K562 (cell line): ENCODE results near the gene SUSD3.

ENCODE experiments used
- ATF2 ChIP-seq: sonication (generic); formaldehyde crosslinking; IDR thresholded peaks from 2 replicates; pipeline ENCODE4 v1.8.1; 2022; ENCODE audit warnings: missing genetic modification reagents
- CREB1 ChIP-seq, 2 experiments: sonication (generic) in 1 of 2; formaldehyde crosslinking in 1 of 2; IDR thresholded peaks; 2 replicates each; pipeline versions ENCODE4 v1.6.1 to v1.8.0; 2012 to 2022; ENCODE audit warnings: inconsistent platforms in 1 of 2, mild to moderate bottlenecking in 1 of 2, missing genetic modification reagents in 1 of 2, moderate library complexity in 1 of 2
- GATAD2B ChIP-seq: fragments of 450-650 bp; IDR thresholded peaks from 2 replicates; pipeline ENCODE4 v1.6.1; 2017; ENCODE audit warnings: mild to moderate bottlenecking, borderline replicate concordance
- JUND ChIP-seq, 2 experiments: IDR thresholded peaks; 2 replicates in 1 of 2; 3 replicates in 1 of 2; pipeline ENCODE4 v1.6.1; 2011; ENCODE audit warnings: borderline replicate concordance in 2 of 2, low read depth in 2 of 2, low read length in 2 of 2, improper control_type of control experiment in 1 of 2, missing biosample characterization in 1 of 2, missing genetic modification characterization in 1 of 2, missing genetic modification reagents in 1 of 2
- POLR3G ChIP-seq: IDR thresholded peaks from 2 replicates; pipeline ENCODE4 v1.6.1; 2011; ENCODE audit not compliant: insufficient read length, insufficient replicate concordance; ENCODE audit errors: extremely low read depth
- SIN3B ChIP-seq: fragments of 450-650 bp; IDR thresholded peaks from 2 replicates; pipeline ENCODE4 v1.6.1; 2017; ENCODE audit warnings: low read depth, mild to moderate bottlenecking, moderate library complexity
- SMAD3 ChIP-seq: fragments of 450-650 bp; formaldehyde crosslinking; conservative IDR thresholded peaks from 2 replicates; pipeline ENCODE4 v1.4.0; 2020; ENCODE audit warnings: mild to moderate bottlenecking
- TFE3 ChIP-seq: fragments of 450-650 bp; formaldehyde crosslinking; IDR thresholded peaks from 2 replicates; pipeline ENCODE4 v1.4.0; 2020; ENCODE audit warnings: mild to moderate bottlenecking, mixed read lengths
- TF ChIP-seq, protein P1 (sequence below), 3 experiments: IDR thresholded peaks in 2 of 3; conservative IDR thresholded peaks in 1 of 3; 2 replicates each; pipeline ENCODE4 v1.5.1; 2011 to 2012; ENCODE audit warnings: low read length in 3 of 3, mild to moderate bottlenecking in 3 of 3, control low read depth in 2 of 3, improper control_type of control experiment in 1 of 3, inconsistent platforms in 1 of 3, low read depth in 1 of 3, mixed read lengths in 1 of 3, moderate library complexity in 1 of 3; ENCODE audit not compliant: insufficient read depth in 2 of 3
- TF ChIP-seq, protein P2 (sequence below), 2 experiments: fragments of 450-650 bp in 1 of 2; sonication (generic) in 1 of 2; formaldehyde crosslinking in 1 of 2; IDR thresholded peaks in 1 of 2; conservative IDR thresholded peaks in 1 of 2; 2 replicates each; pipeline versions ENCODE4 v1.6.1 to v1.8.1; 2016 to 2023; ENCODE audit warnings: mild to moderate bottlenecking in 2 of 2, moderate library complexity in 2 of 2, inconsistent platforms in 1 of 2, missing genetic modification reagents in 1 of 2
- TF ChIP-seq, protein P3 (sequence below): IDR thresholded peaks from 2 replicates; pipeline ENCODE4 v1.6.1; 2011; ENCODE audit not compliant: insufficient read length; ENCODE audit errors: extremely low read depth
- TF ChIP-seq, protein P4 (sequence below): sonication (generic); formaldehyde crosslinking; IDR thresholded peaks from 2 replicates; pipeline ENCODE4 v1.8.1; 2023; ENCODE audit warnings: missing genetic modification reagents, mild to moderate bottlenecking, borderline replicate concordance
- TF ChIP-seq, protein P5 (sequence below): fragments of 450-650 bp; IDR thresholded peaks from 2 replicates; pipeline ENCODE4 v1.6.1; 2016; ENCODE audit warnings: mild to moderate bottlenecking

DNA sequence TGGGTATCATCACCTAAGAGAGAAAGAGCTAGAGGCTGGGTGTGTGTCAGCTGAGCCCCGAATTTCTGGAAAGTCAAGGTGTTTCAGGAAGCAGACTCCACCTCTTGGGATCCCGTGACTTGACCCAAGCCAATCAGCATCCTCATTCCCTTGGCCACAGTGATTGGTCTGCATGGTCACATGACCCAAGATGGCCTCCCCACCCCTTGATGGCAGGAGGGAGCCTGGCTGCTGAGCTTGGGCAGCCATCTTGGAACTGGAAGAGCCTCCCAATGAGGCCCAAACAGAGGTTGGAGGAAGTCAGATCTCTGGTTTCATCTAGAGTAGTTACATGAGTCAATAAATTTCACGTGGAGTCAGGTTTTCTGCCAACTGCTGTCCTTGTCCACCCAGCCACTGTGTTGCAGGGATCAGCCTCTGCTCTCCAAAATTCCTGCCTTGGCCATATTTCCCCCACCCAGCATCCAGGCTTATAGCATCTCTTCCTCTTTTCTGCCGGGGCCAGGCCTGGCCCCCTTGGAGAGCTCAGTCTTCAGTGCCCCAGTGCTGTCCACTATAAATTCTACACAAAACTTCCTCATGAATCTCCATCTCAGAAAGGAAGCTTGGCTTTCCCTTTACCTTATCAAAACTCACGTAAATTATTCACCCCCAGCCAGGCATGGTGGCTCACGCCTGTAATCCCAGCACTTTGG is 17.2 kb upstream of the SUSD3 start:
- TF ChIP-seq POLR3G (no peak), ATF2 (CRISPR knock-in tag) (no peak), SIN3B (no peak), CREB1 (IDR thresholded peaks at IDR 0.05) (no peak), CREB1 (CRISPR knock-in tag; IDR thresholded peaks at IDR 0.05) (no peak), GATAD2B (no peak), TFE3 (CRISPR knock-in tag) (peak; percentile 93), JUND (IDR thresholded peaks at IDR 0.05; ENCODE audit: borderline replicate concordance, low read depth, low read length) (no peak), JUND (tag; IDR thresholded peaks at IDR 0.05; ENCODE audit: borderline replicate concordance, low read depth, low read length) (no peak), SMAD3 (no peak)
- TF ChIP-seq, protein P1, sequence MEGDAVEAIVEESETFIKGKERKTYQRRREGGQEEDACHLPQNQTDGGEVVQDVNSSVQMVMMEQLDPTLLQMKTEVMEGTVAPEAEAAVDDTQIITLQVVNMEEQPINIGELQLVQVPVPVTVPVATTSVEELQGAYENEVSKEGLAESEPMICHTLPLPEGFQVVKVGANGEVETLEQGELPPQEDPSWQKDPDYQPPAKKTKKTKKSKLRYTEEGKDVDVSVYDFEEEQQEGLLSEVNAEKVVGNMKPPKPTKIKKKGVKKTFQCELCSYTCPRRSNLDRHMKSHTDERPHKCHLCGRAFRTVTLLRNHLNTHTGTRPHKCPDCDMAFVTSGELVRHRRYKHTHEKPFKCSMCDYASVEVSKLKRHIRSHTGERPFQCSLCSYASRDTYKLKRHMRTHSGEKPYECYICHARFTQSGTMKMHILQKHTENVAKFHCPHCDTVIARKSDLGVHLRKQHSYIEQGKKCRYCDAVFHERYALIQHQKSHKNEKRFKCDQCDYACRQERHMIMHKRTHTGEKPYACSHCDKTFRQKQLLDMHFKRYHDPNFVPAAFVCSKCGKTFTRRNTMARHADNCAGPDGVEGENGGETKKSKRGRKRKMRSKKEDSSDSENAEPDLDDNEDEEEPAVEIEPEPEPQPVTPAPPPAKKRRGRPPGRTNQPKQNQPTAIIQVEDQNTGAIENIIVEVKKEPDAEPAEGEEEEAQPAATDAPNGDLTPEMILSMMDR (IDR thresholded peaks at IDR 0.05 in 2 of 3, conservative IDR thresholded peaks at IDR 0.05 in 1 of 3; ENCODE audit: insufficient read depth in 2 of 3, low read depth in 1 of 3, low read length in 3 of 3), result no peak
- TF ChIP-seq, protein P2, sequence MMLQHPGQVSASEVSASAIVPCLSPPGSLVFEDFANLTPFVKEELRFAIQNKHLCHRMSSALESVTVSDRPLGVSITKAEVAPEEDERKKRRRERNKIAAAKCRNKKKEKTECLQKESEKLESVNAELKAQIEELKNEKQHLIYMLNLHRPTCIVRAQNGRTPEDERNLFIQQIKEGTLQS (IDR thresholded peaks at IDR 0.05), result no peak
- TF ChIP-seq, protein P2 (CRISPR knock-in tag; conservative IDR thresholded peaks at IDR 0.05), result no peak
- TF ChIP-seq, protein P3, sequence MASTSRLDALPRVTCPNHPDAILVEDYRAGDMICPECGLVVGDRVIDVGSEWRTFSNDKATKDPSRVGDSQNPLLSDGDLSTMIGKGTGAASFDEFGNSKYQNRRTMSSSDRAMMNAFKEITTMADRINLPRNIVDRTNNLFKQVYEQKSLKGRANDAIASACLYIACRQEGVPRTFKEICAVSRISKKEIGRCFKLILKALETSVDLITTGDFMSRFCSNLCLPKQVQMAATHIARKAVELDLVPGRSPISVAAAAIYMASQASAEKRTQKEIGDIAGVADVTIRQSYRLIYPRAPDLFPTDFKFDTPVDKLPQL, result no peak
- TF ChIP-seq, protein P4, sequence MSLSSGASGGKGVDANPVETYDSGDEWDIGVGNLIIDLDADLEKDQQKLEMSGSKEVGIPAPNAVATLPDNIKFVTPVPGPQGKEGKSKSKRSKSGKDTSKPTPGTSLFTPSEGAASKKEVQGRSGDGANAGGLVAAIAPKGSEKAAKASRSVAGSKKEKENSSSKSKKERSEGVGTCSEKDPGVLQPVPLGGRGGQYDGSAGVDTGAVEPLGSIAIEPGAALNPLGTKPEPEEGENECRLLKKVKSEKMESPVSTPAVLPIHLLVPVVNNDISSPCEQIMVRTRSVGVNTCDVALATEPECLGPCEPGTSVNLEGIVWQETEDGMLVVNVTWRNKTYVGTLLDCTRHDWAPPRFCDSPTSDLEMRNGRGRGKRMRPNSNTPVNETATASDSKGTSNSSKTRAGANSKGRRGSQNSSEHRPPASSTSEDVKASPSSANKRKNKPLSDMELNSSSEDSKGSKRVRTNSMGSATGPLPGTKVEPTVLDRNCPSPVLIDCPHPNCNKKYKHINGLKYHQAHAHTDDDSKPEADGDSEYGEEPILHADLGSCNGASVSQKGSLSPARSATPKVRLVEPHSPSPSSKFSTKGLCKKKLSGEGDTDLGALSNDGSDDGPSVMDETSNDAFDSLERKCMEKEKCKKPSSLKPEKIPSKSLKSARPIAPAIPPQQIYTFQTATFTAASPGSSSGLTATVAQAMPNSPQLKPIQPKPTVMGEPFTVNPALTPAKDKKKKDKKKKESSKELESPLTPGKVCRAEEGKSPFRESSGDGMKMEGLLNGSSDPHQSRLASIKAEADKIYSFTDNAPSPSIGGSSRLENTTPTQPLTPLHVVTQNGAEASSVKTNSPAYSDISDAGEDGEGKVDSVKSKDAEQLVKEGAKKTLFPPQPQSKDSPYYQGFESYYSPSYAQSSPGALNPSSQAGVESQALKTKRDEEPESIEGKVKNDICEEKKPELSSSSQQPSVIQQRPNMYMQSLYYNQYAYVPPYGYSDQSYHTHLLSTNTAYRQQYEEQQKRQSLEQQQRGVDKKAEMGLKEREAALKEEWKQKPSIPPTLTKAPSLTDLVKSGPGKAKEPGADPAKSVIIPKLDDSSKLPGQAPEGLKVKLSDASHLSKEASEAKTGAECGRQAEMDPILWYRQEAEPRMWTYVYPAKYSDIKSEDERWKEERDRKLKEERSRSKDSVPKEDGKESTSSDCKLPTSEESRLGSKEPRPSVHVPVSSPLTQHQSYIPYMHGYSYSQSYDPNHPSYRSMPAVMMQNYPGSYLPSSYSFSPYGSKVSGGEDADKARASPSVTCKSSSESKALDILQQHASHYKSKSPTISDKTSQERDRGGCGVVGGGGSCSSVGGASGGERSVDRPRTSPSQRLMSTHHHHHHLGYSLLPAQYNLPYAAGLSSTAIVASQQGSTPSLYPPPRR, result no peak
- TF ChIP-seq, protein P5, sequence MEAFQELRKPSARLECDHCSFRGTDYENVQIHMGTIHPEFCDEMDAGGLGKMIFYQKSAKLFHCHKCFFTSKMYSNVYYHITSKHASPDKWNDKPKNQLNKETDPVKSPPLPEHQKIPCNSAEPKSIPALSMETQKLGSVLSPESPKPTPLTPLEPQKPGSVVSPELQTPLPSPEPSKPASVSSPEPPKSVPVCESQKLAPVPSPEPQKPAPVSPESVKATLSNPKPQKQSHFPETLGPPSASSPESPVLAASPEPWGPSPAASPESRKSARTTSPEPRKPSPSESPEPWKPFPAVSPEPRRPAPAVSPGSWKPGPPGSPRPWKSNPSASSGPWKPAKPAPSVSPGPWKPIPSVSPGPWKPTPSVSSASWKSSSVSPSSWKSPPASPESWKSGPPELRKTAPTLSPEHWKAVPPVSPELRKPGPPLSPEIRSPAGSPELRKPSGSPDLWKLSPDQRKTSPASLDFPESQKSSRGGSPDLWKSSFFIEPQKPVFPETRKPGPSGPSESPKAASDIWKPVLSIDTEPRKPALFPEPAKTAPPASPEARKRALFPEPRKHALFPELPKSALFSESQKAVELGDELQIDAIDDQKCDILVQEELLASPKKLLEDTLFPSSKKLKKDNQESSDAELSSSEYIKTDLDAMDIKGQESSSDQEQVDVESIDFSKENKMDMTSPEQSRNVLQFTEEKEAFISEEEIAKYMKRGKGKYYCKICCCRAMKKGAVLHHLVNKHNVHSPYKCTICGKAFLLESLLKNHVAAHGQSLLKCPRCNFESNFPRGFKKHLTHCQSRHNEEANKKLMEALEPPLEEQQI, result no peak
